B cell (primary cell): Measurements from ENCODE around the gene ZFR.

Experiments used
- EZH2 ChIP-seq: IDR thresholded peaks from 2 replicates; pipeline ENCODE4 v1.6.1; 2012; ENCODE audit warnings: borderline replicate concordance, low read depth, mild to moderate bottlenecking, moderate library complexity, low read length; ENCODE audit not compliant: insufficient read depth, poor library complexity, severe bottlenecking
- TF ChIP-seq, protein P1 (sequence below): fragments of 200-600 bp; IDR thresholded peaks from one replicate; pipeline ENCODE4 v1.8.0; 2022; ENCODE audit warnings: antibody characterized with exemption, mild to moderate bottlenecking

DNA sequence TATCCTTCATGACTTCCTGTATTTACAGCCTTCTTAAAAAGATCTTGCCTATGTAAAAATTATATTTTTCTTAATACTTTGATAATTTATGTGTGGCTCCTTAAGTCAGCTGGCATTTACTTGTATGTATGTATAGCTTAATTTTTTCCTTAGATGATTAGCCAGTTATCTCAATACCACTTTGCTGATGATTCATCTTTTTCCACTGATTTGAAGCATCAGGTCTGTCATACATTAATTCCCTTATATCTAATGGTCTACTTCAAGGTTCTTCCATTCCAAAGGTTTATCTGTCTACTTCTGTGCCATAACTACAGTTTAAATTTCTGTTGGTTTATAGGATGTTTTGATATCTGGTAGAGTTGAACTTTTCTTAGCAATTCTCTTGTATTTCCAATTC is 86.9 kb downstream of the ZFR start:
- TF ChIP-seq, protein P1, sequence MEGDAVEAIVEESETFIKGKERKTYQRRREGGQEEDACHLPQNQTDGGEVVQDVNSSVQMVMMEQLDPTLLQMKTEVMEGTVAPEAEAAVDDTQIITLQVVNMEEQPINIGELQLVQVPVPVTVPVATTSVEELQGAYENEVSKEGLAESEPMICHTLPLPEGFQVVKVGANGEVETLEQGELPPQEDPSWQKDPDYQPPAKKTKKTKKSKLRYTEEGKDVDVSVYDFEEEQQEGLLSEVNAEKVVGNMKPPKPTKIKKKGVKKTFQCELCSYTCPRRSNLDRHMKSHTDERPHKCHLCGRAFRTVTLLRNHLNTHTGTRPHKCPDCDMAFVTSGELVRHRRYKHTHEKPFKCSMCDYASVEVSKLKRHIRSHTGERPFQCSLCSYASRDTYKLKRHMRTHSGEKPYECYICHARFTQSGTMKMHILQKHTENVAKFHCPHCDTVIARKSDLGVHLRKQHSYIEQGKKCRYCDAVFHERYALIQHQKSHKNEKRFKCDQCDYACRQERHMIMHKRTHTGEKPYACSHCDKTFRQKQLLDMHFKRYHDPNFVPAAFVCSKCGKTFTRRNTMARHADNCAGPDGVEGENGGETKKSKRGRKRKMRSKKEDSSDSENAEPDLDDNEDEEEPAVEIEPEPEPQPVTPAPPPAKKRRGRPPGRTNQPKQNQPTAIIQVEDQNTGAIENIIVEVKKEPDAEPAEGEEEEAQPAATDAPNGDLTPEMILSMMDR, result no peak
- TF ChIP-seq EZH2, result no peak
